GM23248 (cell line): ENCODE measurements around the gene GSTP1.

ENCODE experiments used
- EZH2 ChIP-seq: fragments of 200-600 bp; sonication (generic); IDR thresholded peaks from 2 replicates; pipeline ENCODE4 v1.6.1; 2018; ENCODE audit warnings: antibody characterized with exemption, mild to moderate bottlenecking; ENCODE audit not compliant: insufficient read depth, poor library complexity, severe bottlenecking
- EZH2phosphoT487 ChIP-seq: fragments of 200-600 bp; sonication (generic); IDR thresholded peaks from 2 replicates; pipeline ENCODE4 v1.6.1; 2018; ENCODE audit warnings: antibody characterized with exemption, moderate library complexity, mild to moderate bottlenecking, low read depth; ENCODE audit not compliant: insufficient read depth

DNA sequence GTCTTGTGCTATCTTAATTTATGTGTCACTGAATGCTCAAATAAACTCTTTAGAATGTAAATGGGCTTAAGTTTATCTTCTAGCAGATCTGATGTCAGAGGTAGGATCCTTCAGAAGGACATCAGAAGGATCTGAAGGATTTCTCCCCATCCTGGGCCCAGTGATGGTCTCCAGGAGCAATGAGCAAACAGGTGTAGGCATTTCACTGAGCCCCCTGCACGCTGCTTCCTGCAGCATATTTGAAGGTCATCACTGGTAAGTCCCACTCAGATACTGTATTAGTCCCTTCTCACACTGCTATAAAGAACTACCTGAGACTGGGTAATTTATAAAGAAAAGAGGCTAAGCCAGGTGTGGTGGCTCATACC lies 4.5 kb downstream of the GSTP1 start:
- TF ChIP-seq EZH2, result no peak
- TF ChIP-seq EZH2phosphoT487, result no peak
